Activated CD8-positive, alpha-beta memory T cell treated with anti-CD3 and anti-CD28 coated beads, Interleukin-2, amount 50 U/mL, for 48 hours (primary cell): ENCODE results near the gene CDH24.

Experiments used
- DNase-seq: peaks from one replicate; pipeline ENCODE4 v3.0.0-alpha.2; 2020

The CDH24 gene

DNA sequence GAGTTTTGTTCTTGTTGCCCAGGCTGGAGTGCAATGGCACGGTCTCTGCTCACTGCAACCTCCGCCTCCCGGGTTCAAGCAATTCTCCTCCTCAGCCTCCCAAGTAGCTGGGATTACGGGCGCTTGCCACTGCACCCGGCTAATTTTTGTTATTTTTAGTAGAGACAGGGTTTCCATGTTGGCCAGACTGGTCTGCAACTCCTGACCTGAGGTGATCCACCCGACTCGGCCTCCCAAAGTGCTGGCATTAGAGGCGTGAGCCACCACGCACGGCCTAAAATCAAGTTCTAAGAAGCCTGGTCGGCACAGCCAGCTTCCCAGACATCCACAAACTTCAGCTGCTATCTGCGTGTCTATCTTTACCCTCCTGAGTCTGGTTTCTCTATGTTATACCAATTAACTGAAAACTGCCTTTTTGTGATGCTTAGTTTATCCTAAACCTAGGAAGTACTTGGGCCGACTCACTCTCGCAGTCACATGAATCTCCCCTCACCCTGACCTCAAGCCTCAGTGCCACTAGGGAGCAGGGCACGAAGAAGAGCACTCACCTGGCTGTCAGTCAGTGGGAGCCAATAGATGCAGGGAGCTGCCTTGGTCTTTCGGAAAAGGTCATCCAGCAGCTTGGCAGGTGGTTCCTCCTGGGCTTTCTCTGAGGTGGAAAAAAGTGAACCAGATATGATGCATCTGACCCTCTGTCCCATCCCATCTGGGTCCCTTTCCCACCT, 3.4 kb upstream of the CDH24 start:
- DNase-seq = no peak

DNA sequence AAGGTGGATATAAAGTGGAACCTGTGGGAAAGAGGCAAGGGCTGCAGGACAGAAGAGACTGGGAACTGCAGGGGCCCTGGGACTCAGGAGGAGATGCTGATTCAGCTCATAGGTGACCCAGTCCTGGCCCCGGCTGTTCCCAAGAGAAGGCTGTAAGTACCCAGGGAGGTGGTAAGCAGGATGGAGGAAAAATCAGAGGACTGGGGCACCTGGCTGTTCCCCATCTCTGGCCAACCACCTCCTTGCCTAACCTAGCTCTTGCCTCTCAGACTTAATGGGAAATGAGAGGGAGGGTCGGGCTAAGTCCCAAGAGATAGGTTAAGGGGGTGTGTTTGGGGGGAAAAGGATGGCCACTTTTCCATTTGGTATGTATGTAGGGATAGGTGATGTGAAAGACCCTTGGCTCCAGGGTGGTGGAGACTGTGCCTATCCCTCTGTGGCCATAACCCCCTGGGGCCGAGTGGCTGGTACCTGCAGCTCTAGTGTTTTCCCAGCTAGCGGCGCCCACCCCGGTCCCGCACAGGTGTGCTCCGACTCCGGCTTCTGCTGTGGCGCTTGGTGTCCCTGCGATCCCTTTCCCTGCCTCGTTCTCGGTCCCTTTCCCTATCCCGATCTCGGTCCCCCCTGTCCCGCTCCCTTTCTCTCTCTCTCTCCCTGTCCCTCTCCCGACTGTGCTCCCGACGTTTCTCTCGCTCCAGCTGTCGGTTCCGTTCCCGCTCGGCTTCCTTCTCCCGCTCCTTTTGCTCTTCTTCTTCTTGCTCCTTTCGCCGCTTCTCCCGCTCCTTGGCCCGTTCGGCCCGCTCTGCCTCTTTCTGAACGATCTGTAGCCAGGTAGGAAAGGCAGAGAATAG, 1.6 kb upstream of the CDH24 start:
- no peak for DNase-seq

DNA sequence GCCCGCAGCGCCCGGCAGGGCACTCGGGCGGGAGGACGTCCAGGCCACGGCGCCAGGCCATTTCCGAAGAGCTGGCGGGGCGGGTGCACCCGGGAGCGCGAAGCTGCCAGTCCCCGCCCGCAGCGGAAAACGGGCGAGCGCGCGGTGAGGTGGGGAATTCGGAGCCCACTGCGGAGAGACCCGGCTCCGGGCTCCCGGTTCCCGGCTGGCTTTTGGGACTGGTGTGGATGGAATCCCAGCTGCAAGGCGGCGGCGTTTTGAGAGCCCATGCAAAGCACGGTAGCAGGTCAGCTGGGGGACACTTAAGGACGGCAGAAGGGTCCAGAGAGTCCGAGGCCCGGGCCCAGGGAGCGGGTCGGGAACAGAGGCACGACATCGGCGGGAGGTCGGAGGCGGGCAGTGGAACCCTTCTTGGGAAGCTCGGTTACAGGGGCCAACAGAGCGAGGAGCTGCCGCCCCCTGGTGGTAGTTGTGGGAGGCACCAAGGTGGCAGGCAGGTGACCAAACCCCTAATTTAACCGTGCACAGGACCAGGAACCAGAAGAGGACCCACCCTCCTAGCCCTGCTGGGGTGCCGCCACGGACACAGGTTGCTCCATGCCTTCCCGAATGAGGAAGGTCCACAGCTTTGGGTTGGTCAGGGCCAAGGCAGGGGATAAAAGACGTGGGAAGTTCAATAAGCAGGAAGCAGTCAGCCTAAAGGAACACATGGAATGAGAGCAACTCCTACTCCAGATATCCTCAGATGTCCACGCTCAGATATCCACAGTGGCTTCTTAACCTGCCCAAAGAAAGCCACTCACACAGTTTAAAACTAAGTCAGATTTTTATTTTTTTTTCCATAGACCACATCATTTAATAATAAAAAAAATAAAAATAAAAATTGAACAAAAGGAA, 685 bp upstream of the CDH24 start:
- DNase-seq = peak; percentile 96

DNA sequence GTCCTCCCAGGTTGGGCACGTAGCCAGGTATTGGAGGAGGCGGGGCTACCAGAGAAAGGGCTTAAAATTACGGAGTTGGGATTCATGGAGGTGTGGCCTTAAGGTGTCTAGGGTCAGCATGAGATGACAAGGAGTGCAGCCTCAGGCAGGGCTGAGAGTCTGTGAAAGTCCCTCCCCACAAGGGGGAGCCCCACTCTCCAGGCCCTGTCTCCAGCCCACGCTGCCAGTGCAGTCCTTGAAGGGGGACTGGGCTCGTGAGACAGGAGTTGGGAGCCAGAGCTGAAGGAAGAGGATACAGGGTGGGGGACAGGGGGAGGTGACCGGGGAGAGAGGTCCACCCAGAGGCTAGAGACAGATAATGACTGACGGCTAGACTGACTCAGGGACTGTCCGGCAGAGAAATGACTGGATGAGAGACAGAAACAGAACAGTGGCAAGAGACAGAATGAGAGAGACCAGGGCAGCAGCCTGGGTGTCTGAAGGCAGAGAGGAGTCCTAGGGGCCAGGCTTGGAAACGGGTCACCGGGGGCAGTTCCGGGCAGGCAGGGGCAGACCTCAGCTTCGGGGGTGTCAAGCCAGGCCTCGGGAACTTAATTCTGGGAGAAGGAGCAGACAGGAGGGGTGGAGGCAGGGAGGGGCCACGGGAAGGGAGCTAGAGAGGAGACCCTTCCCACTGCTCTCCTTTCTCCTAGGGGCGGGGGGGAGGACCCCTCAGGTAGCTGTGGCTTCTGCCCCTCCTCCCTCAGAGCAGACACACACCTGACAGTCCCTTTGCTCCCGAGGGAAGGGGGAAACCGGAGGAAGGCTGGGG, 970 bp downstream of the CDH24 start:
- peak; percentile 81 for DNase-seq

DNA sequence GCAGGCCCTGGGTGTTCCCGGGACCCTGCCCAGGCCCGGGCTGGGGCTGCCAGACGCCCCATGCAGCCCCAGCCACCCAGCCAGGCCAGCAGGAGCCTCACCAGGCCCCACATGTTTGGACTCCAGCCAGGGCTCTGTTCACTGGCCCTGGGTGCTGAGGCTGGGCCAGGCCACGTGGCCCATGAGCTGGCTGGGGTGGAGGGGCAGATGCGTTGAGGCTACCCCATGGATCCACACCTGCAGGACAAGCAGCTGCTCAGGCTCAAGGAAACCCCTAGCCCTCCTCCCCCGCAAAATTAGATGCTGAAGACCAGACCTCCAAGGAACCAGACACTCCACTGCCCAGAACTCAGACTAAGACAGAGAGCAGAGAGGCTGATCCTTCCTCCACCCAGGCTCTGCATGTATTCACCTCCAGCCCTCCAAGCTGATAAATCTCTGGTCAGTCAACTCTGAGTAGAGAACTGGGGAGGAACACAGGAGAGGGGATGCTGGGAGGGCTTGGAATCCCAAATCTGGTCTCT, 1.6 kb downstream of the CDH24 start:
- DNase-seq = no peak

DNA sequence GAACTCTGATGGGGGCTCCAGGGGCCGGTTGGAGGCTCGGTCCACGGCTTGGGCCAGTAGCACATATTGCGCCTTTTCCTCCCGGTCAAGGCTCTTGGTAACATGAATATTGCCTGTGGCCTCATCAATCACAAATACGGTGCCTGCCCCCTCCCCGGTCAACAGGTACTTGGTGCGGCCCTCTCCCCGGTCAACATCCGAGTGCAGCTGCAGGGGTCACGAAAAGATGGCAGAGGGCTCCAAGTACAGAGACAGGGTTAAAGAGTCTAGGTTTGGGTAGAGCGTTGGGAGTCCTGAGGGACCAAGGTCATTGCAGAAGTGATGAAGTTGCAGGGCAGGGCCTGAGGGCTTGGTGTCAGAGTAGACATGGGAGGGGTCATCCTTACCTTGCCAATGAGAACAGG, 2.2 kb downstream of the CDH24 start:
- no peak for DNase-seq

DNA sequence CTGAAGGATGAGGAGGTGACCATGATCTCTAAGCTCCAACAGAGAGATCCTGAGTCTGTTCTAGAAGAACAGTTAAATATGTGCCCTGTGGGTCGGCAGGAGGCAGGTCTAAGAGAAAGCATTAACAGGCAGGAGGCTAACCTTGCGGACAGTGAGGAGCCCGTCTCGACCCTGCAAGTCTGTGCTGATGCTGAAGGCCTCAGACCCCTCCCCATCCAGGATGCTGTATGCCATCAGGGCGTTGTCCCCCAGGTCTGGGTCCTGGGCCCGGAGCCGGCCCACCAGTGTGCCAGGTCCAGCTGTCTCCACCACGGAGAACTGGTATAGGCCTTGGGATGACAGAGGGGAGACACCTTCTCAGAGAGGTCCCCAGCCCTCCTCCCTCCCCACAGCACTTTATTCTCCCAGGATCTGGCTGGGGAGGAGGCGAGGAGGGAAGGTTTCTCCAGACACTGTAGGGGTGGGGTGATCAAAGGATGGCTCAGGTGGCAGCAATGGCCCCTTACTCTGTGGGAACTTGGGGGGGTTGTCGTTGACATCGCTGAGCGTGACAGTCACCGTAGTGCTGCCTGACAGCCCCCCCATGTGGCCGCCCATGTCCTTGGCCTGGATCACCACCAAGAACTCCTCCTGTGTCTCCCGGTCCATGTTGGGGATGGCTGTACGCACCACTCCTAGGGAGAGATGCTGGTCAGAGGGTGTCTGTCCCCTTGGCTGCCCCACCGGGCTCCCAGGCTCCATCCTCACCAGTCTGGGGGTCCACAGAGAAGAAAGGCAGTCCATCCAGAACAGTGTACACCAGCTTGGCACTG, 3.1 kb downstream of the CDH24 start:
- DNase-seq = peak; percentile 67

DNA sequence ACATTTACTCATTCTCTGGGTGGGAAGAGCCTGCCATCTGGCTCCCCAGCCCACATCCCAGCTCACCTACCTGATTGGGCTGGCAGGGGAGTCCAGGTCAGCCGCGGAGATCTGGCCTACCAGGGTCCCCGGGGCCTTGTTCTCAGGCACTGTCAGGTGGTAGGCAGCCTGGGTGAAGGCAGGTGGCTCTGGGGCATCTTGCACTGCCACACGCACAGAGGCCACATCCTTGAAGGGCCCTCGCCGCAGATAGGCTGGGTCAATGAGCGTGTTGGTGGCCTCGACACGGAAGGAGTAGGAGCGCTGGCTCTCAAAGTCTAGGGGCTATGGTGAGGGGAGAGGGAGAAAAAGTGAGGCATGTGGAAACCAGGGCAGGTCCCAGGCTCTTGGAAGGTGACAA, 3.9 kb downstream of the CDH24 start:
- DNase-seq = no peak

DNA sequence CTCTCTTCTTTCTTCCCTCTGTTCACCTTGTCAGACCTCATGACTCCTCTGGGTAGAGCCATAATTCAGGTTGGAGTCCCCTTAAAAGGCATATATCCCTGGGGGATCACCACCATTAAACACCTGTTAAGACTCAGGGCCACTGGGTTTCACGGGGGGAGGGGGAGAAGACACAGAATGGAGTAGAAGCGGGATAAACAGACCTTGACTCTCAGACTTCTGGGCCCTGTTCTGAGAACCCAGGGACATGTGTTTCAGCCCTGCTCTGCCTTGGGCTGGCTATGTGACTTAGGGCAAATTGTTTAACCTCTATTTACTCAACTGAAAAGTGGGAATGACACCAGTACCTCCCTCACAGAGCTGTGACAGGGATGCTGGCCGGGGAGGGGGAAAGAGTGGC, 4.6 kb downstream of the CDH24 start:
- no peak for DNase-seq

DNA sequence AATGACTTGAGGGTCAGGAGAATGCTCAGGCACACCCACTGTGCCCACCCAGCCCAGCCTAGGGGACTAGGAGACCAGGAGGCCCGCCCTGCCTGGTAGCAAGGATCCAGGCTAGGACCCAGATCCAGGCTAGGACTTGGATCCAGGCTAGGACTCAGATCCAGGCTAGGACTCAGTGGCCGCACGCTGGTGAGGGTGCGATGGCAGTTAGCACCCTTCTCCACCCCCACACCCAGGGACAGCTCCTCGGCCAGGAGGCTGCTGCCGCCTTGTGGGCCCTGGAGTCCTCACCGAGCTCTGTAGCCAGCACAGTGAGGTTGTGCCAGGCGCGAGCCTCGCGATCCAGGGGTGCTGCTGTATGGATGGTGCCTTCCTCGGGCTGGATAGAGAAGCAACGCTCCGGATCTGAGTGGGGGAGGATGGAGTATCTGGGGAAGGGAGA, 5.1 kb downstream of the CDH24 start:
- no peak for DNase-seq

DNA sequence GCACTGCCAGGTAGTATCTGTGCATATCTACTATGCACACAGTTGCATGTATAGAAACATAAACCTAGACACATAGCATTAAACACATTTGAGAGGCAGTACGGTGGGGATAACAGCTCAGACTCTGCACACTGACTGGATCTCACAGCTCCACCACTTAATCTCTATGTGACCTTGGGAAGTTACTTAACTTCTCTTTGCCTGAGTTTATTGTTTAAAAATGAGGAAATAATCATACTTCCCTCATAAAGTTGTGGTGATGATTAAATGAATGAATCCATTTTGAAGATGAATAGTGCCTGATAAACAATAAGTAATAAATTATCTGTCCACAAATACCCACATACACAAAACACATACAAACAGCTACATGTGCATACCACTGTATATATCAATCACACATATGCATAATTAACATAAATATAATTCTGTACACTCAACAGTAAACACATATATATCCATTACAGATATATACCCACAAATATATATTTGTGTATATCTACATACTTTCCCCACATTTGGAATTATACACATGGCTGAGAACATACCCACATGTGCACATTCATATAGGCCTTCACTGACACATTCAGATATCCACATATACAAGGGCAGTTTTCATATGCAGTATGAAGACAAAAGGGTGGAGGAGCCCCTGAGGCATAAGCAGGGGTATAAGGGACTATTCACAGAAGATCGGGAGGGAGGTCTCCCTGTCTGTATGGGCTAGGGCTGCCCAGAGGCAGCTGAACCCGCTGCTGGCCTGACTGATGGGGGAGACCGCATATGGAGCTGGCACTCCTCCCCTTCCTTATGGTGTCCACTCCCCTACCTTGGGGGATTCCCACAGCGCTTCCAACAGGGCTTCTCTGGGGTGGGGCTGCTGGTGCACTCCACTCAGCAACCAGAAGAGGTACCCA, 5.9 kb downstream of the CDH24 start:
- no peak for DNase-seq

DNA sequence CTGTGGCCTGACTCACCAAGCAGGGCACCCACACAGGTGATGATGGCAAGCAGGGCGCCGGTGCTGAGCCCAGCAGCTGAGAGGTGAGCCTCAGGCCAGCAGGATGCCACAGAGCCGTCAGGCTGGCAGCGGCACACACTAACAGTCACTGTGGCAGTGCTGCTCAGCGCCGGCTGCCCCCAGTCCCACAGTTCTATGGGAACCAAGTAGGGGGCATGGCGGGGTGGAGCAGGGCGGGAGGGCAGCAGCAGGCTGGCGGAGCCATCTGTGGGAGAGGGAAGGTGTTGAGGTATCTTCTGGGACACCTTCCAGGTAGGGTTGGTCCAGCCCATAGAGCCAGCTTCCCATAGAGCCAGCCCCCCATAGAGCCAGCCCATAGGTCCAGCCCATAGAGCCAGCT, 8.3 kb downstream of the CDH24 start:
- DNase-seq = no peak

DNA sequence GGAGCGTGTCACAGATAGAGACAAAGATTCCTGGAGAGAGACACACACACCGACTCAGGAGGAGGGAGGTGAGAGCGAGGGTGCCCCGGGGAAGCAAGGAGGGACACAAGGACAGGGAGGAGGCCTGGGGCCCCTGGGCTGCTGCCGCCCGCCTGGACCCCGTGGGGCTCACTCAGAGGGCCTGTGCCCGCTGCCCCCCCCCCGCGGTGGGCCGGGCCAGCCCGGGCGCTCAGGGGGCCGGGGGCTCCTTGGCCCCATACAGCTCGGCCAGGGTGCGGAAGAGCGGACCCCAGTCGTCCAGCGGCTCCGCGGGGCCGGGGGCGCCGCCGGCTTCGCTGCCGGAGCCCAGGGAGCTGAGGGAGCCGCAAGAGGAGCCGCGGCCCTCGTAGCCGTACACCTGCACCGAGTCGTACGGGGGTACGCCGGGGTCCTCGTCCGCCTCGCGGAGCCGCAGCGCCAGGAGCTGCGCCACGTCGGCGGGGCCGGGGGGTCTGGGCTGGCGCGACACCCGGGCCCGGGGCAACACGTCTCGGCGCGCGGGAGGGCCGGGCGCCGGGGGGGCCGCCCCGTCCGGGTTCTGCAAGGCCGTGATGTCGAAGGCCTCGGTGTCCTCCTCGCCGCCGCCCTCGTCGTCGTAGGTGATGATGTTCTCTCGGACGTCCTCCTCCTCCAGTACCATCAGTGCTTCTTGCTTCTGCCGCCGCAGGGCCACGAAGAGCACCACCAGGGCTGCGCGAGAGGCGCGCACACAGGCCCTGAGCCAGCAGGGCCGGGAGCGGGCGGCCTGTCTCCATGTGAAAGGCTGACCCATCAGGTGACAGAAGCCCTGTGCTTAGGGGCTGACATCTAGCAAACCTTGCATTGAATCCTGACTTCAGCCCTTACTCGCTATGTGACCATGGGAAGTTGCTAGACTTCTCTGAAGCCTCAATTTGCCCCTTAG, 9.3 kb downstream of the CDH24 start:
- no peak for DNase-seq

DNA sequence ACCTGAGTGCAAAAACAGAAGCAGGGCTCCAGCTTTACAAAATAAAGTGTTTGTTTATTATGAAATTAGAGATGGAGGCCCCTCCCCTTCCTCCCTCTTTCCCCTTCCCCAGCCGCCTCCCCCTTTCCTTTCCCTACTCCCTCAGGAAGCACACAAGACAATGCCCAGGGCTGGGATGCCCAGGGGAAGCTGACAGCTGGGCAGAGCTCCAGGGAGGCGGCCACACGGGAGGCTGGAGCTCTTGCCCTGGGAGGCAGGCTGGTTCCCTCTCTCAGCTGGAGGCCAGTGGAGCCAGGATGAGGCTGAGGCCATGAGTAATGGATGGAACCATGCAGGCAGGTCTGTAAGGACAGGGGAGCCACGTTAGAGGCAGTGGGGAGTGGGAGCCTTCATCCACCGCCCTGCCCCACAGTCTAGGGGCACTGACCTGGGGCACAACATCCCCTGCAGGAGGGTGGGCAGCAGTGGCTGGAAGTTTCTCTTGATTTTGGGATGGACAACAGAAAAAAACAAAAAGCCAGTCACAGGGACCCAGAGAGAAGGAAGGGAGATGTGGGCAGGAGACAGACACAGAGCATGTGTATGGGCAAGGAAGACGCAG, 10.2 kb downstream of the CDH24 start:
- DNase-seq = no peak

DNA sequence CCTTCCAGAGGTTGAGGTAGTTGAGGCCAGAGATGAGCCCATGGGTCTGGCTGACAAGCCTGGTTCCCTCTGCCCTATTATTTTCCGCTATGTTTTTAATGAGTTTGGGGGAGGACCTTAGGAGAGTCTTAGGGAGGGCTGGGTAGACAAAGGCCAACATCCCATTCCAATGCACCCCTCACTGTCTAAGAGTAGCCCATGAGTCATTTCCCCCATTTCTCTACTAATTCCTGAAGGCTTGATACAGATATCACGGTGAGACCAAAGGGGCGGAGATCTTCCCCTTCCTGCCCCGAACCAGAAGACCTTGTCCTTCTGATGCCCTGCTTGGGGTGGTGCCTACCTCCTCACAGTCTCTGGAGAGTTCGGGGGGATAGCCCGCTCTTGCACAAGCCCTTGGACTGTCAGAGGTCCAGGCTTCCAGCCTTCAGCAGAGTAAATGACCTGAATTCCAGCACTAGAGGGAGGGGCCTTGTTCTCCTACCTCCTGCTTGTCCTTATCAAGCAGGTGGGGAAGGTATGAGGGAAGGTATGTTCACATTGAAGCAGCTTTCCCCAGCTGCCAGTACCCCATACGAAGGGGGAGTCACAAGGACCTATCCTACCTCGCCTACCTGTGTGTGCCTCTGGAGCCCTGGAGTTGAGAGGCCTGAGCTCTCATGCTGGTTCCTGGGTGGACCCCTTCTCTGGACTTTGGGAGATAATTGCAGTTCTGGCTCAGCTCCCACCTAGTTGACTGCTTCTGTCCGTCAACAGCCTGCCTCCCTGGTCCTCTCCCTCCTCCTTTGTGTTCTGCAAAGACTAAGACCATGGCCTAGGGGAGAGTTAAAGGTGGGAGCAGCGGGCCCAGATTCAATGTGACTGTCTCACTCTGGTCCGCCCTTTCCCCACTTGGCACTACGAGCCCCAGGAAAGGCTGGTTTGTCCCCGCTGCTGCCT, 11.6 kb downstream of the CDH24 start:
- no peak for DNase-seq

DNA sequence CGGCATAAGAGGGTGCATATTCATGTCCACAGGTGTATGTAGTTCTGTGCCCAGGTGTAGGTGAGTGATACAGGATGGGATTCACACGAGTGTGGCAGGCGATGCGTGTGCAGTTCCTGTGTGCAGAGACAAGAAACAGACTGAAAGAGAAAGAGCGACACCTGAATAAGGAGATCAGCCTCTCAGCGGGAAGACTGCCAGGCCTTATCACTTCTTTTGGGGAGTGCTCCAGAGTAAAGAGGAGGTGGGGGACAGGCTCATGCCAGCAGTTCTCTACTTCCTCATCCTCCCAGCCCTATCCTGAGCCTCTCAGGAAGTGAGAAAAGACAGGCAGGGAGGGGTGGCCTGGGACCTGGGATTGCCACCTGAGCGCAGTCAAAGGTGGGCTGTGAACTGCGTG, 12.5 kb downstream of the CDH24 start:
- no peak for DNase-seq

DNA sequence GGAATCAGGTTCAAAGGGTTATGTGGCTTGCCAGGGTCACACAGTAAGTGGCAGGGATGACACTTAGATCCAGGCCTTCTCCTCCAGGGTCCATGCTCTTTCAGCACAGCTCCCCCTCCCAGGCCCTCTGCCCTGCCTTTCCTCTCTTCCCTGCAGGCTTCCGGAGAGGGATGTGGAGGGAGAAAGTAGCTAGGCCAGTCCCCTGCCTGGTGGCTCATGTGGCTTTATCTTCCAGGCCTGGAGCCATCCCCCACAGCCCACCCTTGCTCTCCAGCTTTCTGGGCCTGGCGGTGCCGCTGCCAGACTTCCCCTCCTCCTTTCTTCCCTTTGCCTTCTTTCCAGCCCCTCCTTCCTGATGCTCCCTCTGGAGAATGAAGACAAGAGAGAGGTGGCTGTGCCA, 13.6 kb downstream of the CDH24 start:
- DNase-seq = no peak
